Measurements from ENCODE around the gene HTR6. TPM values are rescaled to one million over a fixed set of nuclear protein-coding genes. Genes with fewer than 3 reads are reported as not detected.

HTR6 gene
- total and polyA plus RNA-seq, 12 donors = not detected

- TF ChIP-seq POLR2A (IDR thresholded peaks at IDR 0.05) (no peak), CTCF (IDR thresholded peaks at IDR 0.05) (no peak)
- no peaks in the 10 kb centered on the region for H3K9me3 ChIP-seq (replicated peaks in 1 of 3)
- no peak overlapping the region for H3K27ac ChIP-seq
- no peak overlapping the region for H3K4me3 ChIP-seq
- H3K36me3 ChIP-seq (replicated peaks in 1 of 2) = no peaks in the 10 kb centered on the region
- DNase-seq = no peak
- H3K4me1 ChIP-seq (replicated peaks in 1 of 2) = no peaks in the 10 kb centered on the region
- intact Hi-C loops (cut with DNase I) = no loop called here
- 83 to 86% (median 84%) methylated on average over 4 to 7 of the region's 7 CpGs for WGBS, 4 donors
- H3K27me3 ChIP-seq = no peaks in the 10 kb centered on the region
These were observed 18.2 kb downstream of the HTR6 start for GRCh38 chr1:19682901-19683300.

- Histone ChIP-seq H3K27ac (no peak overlapping the region), H3K4me3 (no peak overlapping the region), H3K36me3 (replicated peaks in 1 of 2) (no peaks in the 10 kb centered on the region), H3K4me1 (replicated peaks in 1 of 2) (no peaks in the 10 kb centered on the region), H3K9me3 (replicated peaks in 1 of 3) (no peaks in the 10 kb centered on the region), H3K27me3 (no peaks in the 10 kb centered on the region)
- WGBS, 4 donors = 80 to 92% (median 88%) methylated on average over 2 to 8 of the region's 8 CpGs
- TF ChIP-seq POLR2A (IDR thresholded peaks at IDR 0.05) (no peak), CTCF (IDR thresholded peaks at IDR 0.05) (no peak)
- intact Hi-C loops (cut with DNase I) = no loop called here
- DNase-seq = no peak
These were observed 18.7 kb downstream of the HTR6 start for GRCh38 chr1:19683351-19683750.

GRCh38 chr1:19684677-19685076, 20.0 kb downstream of the HTR6 start:
- H3K27me3 ChIP-seq = no peaks in the 10 kb centered on the region
- H3K27ac ChIP-seq = no peak overlapping the region
- H3K9me3 ChIP-seq (replicated peaks in 1 of 3) = no peaks in the 10 kb centered on the region
- H3K36me3 ChIP-seq (replicated peaks in 1 of 2) = no peaks in the 10 kb centered on the region
- TF ChIP-seq POLR2A (IDR thresholded peaks at IDR 0.05) (no peak), CTCF (IDR thresholded peaks at IDR 0.05) (no peak)
- intact Hi-C loops (cut with DNase I) = no loop called here
- no peak overlapping the region for H3K4me3 ChIP-seq
- no peaks in the 10 kb centered on the region for H3K4me1 ChIP-seq (replicated peaks in 1 of 2)
- WGBS, 4 donors = 87 to 94% (median 91%) methylated on average over 2 of the region's 2 CpGs
- no peak for DNase-seq

- intact Hi-C loops (cut with DNase I) = no loop called here
- TF ChIP-seq POLR2A (IDR thresholded peaks at IDR 0.05) = no peak
- TF ChIP-seq CTCF (IDR thresholded peaks at IDR 0.05) = no peak
- DNase-seq = no peak
- Histone ChIP-seq H3K27me3 (no peaks in the 10 kb centered on the region), H3K4me3 (no peak overlapping the region), H3K36me3 (replicated peaks in 1 of 2) (no peaks in the 10 kb centered on the region), H3K4me1 (replicated peaks in 1 of 2) (no peaks in the 10 kb centered on the region), H3K9me3 (replicated peaks in 1 of 3) (no peaks in the 10 kb centered on the region), H3K27ac (no peak overlapping the region)
- 88 to 93% (median 89%) methylated on average over 9 of the region's 9 CpGs for WGBS, 4 donors
These were observed 21.3 kb downstream of the HTR6 start for GRCh38 chr1:19685994-19686393.
